GM10248 (cell line): ENCODE data around the gene CLIP4.

Experiments
- CTCF ChIA-PET: fragments of 300-600 bp; sonication (Branson Sonifier 250); formaldehyde crosslinking; extraction: SDS; loops from one replicate; lab custom pipeline; 2021; ENCODE audit warnings: antibody characterized with exemption; lab: Yijun Ruan, JAX
- POLR2A ChIA-PET: fragments of 350-650 bp; sonication (Branson Sonifier 250); formaldehyde crosslinking; extraction: SDS; loops from one replicate; lab custom pipeline; 2020; ENCODE audit warnings: antibody characterized with exemption; lab: Yijun Ruan, JAX
- DNase-seq: peaks from one replicate; pipeline ENCODE4 v3.0.0; 2012; ENCODE audit errors: extremely low spot score
- CTCF ChIP-seq: IDR thresholded peaks from 2 replicates; pipeline ENCODE4 v1.5.1; 2012; ENCODE audit warnings: mild to moderate bottlenecking, low read depth; ENCODE audit errors: extremely low read depth, missing control alignments, control extremely low read depth

Gene CLIP4

DNA sequence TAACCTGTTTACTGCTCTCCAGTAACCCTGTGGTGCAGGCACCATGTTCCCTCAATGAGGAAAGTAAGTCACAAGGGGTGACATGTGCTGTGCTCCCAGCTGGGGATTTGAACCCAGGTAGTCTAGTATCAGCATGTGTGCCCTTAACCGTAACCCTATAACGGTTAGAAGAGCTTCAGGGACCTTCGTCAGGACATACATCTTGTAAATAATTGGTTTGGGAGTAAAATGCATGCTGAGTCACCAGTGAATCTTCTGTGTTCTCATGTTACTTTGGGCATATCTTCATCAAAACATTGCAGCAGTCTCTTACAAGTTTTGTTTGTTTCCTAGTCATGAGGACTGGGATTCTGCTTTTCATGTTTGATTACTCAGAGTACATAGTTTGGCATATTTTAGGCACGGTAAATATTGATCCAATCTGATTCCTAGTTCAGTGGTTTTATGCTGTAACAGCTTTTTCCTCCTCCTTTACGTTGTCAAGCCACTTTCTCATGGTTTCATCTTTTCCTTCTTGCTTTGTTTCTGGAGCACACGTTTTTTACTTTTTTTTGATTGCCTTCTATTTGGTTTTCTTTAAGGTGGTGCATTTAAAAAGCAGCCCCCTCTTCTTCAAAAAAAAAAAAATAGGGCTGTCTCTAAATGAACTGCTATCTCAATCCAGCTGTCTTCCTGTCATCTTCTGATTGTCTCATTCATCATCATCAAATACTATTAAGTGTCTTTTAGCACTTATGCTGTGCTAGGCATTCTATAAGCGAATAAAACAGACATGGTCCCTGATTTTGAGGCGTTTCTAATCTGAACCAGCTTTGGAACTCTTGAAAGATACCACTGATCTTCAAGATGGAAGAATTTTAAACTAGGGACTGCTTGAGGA, 50.4 kb downstream of the CLIP4 start:
- no peak for TF ChIP-seq CTCF
- DNase-seq, result no peak
- CTCF ChIA-PET, result interaction anchor here (0.7 to 2.0 kb wide), 3 partner anchors 10 to 48 kb away, joined by 3 to 4 read pairs (median 3); no protein-coding TSS in a partner anchor
- POLR2A ChIA-PET, result interaction anchor here (0.7 kb wide), 1 partner anchor 860 kb away, joined by 4 read pairs; no protein-coding TSS in a partner anchor

DNA sequence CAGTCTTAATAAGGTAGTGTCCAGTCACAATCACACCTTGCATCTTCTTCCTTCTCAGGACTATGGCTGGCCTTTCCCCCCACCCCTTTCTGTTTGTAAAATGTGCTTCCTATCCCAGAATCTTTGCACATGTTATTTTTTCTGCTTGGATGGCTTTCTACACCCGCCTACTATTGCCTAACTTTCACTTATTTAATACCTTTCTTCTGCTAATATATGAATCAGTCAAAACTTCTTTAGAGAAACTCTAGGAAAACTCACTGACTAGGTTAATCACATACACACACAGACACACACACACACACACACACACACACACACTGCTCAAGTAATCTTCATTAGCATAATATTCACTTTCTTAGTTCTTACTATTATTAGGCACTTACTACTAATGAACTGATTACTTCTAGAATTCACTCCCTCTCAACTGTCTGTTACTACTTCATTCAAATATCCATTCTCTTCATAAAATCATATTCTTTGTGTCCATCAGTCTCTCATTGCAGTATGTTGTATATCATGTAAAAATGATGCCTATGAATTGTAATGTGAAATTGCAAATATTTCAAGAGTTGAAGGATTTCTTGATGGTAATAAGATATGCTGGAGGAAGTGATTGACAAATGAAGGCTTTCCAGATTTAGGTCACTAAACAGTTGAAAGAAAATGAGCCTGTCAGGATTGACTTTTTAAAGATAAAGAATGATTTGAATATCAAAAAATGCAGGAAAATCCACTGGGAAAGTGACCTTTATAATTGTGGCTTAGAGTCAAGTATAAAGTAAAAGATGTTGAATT, 51.2 kb downstream of the CLIP4 start:
- no peak for TF ChIP-seq CTCF
- no peak for DNase-seq
- CTCF ChIA-PET, result interaction anchor here (0.7 to 2.0 kb wide), 3 partner anchors 10 to 49 kb away, joined by 3 to 4 read pairs (median 3); no protein-coding TSS in a partner anchor
- POLR2A ChIA-PET, result no interaction called here

- CTCF ChIA-PET, result no interaction called here
- POLR2A ChIA-PET, result no interaction called here
- no peak for TF ChIP-seq CTCF
- no peak for DNase-seq
These were observed 59.7 kb downstream of the CLIP4 start for GRCh38 chr2:29174937-29175336.

- CTCF ChIA-PET, result interaction anchor here (1.1 kb wide), 1 partner anchor 12 kb away, joined by 3 read pairs; no protein-coding TSS in a partner anchor
- TF ChIP-seq CTCF, result no peak
- DNase-seq, result no peak
- POLR2A ChIA-PET, result no interaction called here
These were observed 60.1 kb downstream of the CLIP4 start for GRCh38 chr2:29175338-29175737.

- CTCF ChIA-PET, result interaction anchor here (0.7 to 1.5 kb wide), 6 partner anchors 9 to 245 kb away, joined by 3 to 4 read pairs (median 4); no protein-coding TSS in a partner anchor
These were observed 67.1 kb downstream of the CLIP4 start for GRCh38 chr2:29182334-29182733.

More at GRCh38 chr2:29182334-29182733, 67.1 kb downstream of the CLIP4 start:
- no peak for TF ChIP-seq CTCF
- DNase-seq, result no peak
- POLR2A ChIA-PET, result no interaction called here
